Measurements from ENCODE around the gene DPM3. TPM values are rescaled to one million over a fixed set of nuclear protein-coding genes. Genes with fewer than 3 reads are reported as not detected.

Gene DPM3
- total and polyA plus RNA-seq, 2 experiments from 2014 or later: 13.6 to 71.4 TPM

DNA sequence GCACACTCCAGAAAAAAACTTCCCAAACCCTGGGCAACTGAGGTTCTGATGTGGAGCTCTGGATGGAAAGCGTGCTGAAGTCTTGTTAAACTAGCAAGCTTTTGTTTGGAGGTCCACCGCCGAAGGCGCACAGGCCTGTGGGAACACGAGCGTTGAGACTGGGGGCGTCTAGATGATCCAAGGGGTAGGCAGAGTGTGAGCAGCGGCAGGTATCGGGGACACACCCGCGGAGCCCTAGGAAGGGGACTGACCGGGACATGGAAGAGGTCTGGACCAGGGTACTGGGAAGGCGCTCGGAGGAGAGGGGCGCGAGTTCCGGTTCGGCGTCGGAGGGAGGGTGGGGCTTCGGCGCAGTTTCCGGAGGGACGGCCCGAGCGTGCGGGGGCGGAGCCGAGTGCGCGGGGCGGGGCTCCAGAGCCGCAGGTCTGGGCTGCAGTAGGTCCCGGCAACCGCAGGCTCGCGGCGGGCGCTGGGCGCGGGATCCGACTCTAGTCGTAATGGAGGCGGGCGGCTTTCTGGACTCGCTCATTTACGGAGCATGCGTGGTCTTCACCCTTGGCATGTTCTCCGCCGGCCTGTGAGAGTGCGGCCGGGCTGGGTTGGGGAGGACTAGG is 4.8 kb downstream of the DPM3 start, which contains the start of gene SLC50A1:
Gene SLC50A1 (plus strand): TSS at position 438 of the 614 bp plus-strand sequence. CDS start 60 bp downstream, at position 498.
- H3K4me3 ChIP-seq: peak within 1 kb of the TSS; percentile 82
- no peaks in the 10 kb centered on the region for H3K9me2 ChIP-seq (ENCODE audit: insufficient read depth)
- peak within 1 kb of the TSS; percentile 91 for H2AFZ ChIP-seq
- peaks cover 22% of the 10 kb centered on the region for H3K79me2 ChIP-seq (replicated peaks; ENCODE audit: insufficient read depth)
- Mint-ChIP-seq H3K27ac (peak within 1 kb of the TSS; percentile 99), H3K36me3 (ENCODE audit: low read depth) (peaks cover 24% of the 10 kb centered on the region), H3K4me1 (peaks cover 20% of the 10 kb centered on the region), H3K9me3 (no peaks in the 10 kb centered on the region), H3K27me3 (ENCODE audit: insufficient read depth, low read depth, poor library complexity) (peaks cover 23% of the 10 kb centered on the region), H3K4me3 (peak within 1 kb of the TSS; percentile 94)
- DNase-seq (ENCODE audit: low spot score) (peak; percentile 96), ATAC-seq (peak; percentile 83)
- no peak for TF ChIP-seq ZNF114 (CRISPR knock-in tag; IDR thresholded peaks at IDR 0.05)
- TF ChIP-seq, protein P1, sequence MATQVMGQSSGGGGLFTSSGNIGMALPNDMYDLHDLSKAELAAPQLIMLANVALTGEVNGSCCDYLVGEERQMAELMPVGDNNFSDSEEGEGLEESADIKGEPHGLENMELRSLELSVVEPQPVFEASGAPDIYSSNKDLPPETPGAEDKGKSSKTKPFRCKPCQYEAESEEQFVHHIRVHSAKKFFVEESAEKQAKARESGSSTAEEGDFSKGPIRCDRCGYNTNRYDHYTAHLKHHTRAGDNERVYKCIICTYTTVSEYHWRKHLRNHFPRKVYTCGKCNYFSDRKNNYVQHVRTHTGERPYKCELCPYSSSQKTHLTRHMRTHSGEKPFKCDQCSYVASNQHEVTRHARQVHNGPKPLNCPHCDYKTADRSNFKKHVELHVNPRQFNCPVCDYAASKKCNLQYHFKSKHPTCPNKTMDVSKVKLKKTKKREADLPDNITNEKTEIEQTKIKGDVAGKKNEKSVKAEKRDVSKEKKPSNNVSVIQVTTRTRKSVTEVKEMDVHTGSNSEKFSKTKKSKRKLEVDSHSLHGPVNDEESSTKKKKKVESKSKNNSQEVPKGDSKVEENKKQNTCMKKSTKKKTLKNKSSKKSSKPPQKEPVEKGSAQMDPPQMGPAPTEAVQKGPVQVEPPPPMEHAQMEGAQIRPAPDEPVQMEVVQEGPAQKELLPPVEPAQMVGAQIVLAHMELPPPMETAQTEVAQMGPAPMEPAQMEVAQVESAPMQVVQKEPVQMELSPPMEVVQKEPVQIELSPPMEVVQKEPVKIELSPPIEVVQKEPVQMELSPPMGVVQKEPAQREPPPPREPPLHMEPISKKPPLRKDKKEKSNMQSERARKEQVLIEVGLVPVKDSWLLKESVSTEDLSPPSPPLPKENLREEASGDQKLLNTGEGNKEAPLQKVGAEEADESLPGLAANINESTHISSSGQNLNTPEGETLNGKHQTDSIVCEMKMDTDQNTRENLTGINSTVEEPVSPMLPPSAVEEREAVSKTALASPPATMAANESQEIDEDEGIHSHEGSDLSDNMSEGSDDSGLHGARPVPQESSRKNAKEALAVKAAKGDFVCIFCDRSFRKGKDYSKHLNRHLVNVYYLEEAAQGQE (IDR thresholded peaks at IDR 0.05; ENCODE audit: unreplicated experiment): peak; percentile 3
- TF ChIP-seq CREB1 (CRISPR knock-in tag; IDR thresholded peaks at IDR 0.05; ENCODE audit: low read depth): peak; percentile 11; the same call in 1 of the 2 replicates
- TF ChIP-seq POLR2AphosphoS5 (IDR thresholded peaks at IDR 0.05; ENCODE audit: low read depth): peak; percentile 92
- H3K4me1 ChIP-seq (ENCODE audit: insufficient read depth): peaks cover 21% of the 10 kb centered on the region
- no peaks in the 10 kb centered on the region for H3K36me3 ChIP-seq (ENCODE audit: insufficient read depth)
- H3K4me2 ChIP-seq: peak within 1 kb of the TSS; percentile 95
- H4K20me1 ChIP-seq (replicated peaks; ENCODE audit: insufficient read depth): peaks cover 13% of the 10 kb centered on the region
- H3K27ac ChIP-seq (ENCODE audit: low read depth): peak within 1 kb of the TSS; percentile 95
- peaks cover 12% of the 10 kb centered on the region; the same call in 1 of the 2 replicates for H3K27me3 ChIP-seq (ENCODE audit: insufficient read depth)
- peaks cover 28% of the 10 kb centered on the region for H3F3A ChIP-seq (replicated peaks; ENCODE audit: low read depth)

DNA sequence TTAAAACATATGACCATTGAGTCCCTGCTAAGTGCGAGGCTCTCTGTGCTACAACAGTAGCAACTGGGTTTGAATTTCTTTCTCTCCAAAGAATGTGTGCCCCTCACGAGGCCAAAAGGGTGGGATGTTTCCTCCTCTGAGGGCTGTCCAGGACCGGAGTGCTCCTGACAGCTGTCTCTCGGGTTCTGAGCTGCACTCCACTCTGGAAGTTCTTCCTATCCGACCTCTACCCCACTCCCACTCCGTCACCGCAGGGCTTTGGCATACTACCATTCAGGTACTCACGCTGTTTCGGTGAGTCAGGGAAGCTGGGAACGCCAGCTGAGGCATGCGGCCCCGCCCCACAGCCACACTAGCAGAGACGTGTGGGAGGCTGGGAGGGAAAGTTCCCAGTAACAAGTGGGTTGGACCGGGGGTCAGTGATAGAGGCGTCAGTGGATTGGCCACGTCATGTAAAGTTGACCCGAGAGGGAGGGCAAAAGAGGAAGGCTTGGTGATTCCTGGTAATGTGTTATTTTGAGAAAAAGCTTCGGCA is 5.4 kb downstream of the DPM3 start:
- Histone ChIP-seq H3K79me2 (replicated peaks; ENCODE audit: insufficient read depth) (peaks cover 22% of the 10 kb centered on the region), H3K4me1 (ENCODE audit: insufficient read depth) (peaks cover 27% of the 10 kb centered on the region), H3K9me2 (ENCODE audit: insufficient read depth) (no peaks in the 10 kb centered on the region), H3K4me2 (peak overlapping the region; percentile 86), H3K27me3 (ENCODE audit: insufficient read depth) (peaks cover 16% of the 10 kb centered on the region; the same call in 1 of the 2 replicates), H3K27ac (ENCODE audit: low read depth) (peak overlapping the region; percentile 92), H3K36me3 (ENCODE audit: insufficient read depth) (no peaks in the 10 kb centered on the region), H4K20me1 (replicated peaks; ENCODE audit: insufficient read depth) (peaks cover 13% of the 10 kb centered on the region), H3K4me3 (peak overlapping the region; percentile 82), H3F3A (replicated peaks; ENCODE audit: low read depth) (peaks cover 27% of the 10 kb centered on the region), H2AFZ (peak overlapping the region; percentile 91)
- peak overlapping the region; percentile 94 for H3K4me3 Mint-ChIP-seq
- TF ChIP-seq CREB1 (CRISPR knock-in tag; IDR thresholded peaks at IDR 0.05; ENCODE audit: low read depth): no peak
- TF ChIP-seq ZNF114 (CRISPR knock-in tag; IDR thresholded peaks at IDR 0.05): no peak
- no peak for TF ChIP-seq JUNB (IDR thresholded peaks at IDR 0.05; ENCODE audit: unreplicated experiment)
- H3K36me3 Mint-ChIP-seq (ENCODE audit: low read depth): peaks cover 24% of the 10 kb centered on the region
- peak overlapping the region; percentile 91 for H3K27ac Mint-ChIP-seq
- ATAC-seq (peak; percentile 27), DNase-seq (ENCODE audit: low spot score) (peak; percentile 70)
- H3K4me1 Mint-ChIP-seq: peaks cover 25% of the 10 kb centered on the region
- no peaks in the 10 kb centered on the region for H3K9me3 Mint-ChIP-seq
- peaks cover 27% of the 10 kb centered on the region for H3K27me3 Mint-ChIP-seq (ENCODE audit: insufficient read depth, low read depth, poor library complexity)
